ENCODE data around the gene TMEM132C.

The TMEM132C gene

DNA sequence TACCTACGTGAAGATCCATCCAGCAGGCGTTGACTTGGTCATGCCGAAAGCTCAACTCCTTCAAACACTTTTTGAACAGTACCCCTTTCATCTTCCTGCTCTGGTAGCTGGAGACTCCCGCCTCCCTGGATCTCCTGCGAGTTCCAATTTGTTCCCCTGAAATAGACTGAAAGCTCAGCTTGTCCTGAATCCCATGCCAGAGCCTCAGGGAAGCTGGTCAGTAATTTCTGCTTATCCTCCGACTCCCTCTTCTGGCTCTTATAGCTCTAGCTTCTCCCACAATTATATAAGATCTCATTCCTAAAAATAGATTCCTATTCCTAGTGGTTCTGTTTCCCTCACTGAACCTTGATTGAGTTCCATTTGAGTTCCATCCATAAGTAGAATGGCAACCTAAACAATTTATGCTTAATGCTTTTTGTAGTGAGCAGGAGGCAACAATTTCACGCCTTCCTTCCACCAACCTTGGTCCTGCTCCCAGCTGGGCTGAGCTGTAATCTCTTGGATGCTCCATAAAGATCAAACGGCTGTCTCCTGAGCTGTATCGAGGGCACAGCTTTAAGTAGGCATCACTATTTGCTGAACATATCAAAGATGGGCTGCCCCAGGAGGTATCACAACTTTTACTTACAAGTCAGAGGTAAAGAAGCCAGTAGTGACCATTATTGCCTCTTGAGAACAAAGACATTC is 8.0 kb upstream of the TMEM132C start:
- no peak for DNase-seq (ENCODE audit: insufficient read length, low spot score)
- no peak for FAIRE-seq
- no peak for TF ChIP-seq POLR2A (IDR thresholded peaks at IDR 0.05; ENCODE audit: low read depth, low read length)

DNA sequence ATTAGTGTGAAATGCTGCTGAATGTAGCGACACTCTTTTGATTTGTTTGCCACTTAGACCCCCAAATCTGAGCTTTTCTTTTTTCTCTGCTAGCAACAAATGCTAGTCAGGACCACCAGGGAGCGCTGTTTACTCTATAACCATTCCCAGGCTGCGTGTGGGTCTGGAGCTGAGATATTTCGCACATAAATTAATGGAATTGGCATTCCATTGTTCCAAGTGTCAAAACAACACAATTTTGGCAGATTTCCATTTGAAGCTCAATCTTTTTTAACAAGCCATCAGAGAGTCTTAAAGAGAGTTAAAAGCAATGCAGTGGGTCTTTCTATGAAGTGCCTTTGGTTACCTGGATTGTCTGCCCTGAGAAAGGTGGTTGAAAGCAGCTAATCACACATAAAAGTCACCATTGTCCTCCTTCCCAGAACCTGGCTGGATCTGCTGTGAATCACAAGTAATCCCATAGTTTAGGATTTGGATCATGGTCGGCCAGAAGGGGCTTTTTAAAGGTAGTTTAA is 7.4 kb upstream of the TMEM132C start:
- DNase-seq (ENCODE audit: insufficient read length, low spot score) (no peak), FAIRE-seq (no peak)
- TF ChIP-seq POLR2A (IDR thresholded peaks at IDR 0.05; ENCODE audit: low read depth, low read length) = no peak
- no peak for TF ChIP-seq TAF1 (IDR thresholded peaks at IDR 0.05; ENCODE audit: low read depth, low read length)
- no peak for TF ChIP-seq POLR2AphosphoS5 (IDR thresholded peaks at IDR 0.05; ENCODE audit: low read depth, low read length)
- no peak for TF ChIP-seq PAX5 (IDR thresholded peaks at IDR 0.05; ENCODE audit: insufficient read depth, low read length, severe bottlenecking)
- no peak for TF ChIP-seq POU2F2 (IDR thresholded peaks at IDR 0.05; ENCODE audit: low read depth, low read length)
- TF ChIP-seq SPI1 (IDR thresholded peaks at IDR 0.05; ENCODE audit: low read depth, low read length) = no peak

DNA sequence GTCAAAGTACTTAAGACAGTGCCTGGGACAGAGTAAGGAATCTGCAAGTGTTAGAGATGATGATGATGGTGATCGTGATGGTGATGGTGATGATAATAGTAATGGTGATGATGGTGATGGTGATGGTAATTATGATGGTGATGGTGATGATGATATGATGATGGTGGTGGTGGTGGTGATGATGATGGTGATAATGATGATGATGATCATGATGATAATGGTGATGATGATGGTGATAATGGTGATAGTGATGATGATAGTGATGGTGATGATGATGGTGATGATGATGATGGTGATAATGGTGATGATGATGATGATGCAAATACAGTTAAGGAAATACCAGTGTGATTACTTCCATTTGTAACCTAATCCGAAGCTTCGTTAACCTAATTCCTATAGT is 5.2 kb upstream of the TMEM132C start:
- TF ChIP-seq TAF1 (IDR thresholded peaks at IDR 0.05; ENCODE audit: low read depth, low read length) (no peak), PAX5 (IDR thresholded peaks at IDR 0.05; ENCODE audit: insufficient read depth, low read length, severe bottlenecking) (no peak), SPI1 (IDR thresholded peaks at IDR 0.05; ENCODE audit: low read depth, low read length) (no peak), POLR2AphosphoS5 (IDR thresholded peaks at IDR 0.05; ENCODE audit: low read depth, low read length) (no peak), POLR2A (IDR thresholded peaks at IDR 0.05; ENCODE audit: low read depth, low read length) (no peak), POU2F2 (IDR thresholded peaks at IDR 0.05; ENCODE audit: low read depth, low read length) (no peak)
- no peak for FAIRE-seq
- DNase-seq (ENCODE audit: insufficient read length, low spot score) = no peak

DNA sequence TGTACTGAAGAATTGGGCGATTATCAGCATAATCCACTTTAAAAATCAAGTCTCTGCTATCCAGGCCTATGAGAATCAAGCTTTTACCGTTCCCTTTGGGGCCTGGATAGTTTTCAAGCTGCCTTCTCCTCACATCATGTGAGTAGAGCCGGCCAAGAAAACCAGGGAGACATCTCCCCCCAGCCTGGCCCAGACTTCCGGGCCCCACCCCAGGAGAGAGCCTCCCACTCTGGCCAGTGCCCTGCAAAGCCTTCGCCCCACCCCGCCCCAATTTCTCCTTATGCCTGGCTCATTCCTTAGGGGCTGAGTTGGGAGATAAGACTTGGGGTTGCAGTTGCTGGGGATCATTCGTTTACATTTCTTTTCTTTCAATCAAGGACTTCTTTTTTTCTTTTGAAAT is 1.4 kb upstream of the TMEM132C start:
- no peak for FAIRE-seq
- TF ChIP-seq POLR2A (IDR thresholded peaks at IDR 0.05; ENCODE audit: low read depth, low read length) (no peak), TAF1 (IDR thresholded peaks at IDR 0.05; ENCODE audit: low read depth, low read length) (no peak), POLR2AphosphoS5 (IDR thresholded peaks at IDR 0.05; ENCODE audit: low read depth, low read length) (no peak), POU2F2 (IDR thresholded peaks at IDR 0.05; ENCODE audit: low read depth, low read length) (no peak), SPI1 (IDR thresholded peaks at IDR 0.05; ENCODE audit: low read depth, low read length) (no peak), PAX5 (IDR thresholded peaks at IDR 0.05; ENCODE audit: insufficient read depth, low read length, severe bottlenecking) (no peak)
- no peak for DNase-seq (ENCODE audit: insufficient read length, low spot score)

DNA sequence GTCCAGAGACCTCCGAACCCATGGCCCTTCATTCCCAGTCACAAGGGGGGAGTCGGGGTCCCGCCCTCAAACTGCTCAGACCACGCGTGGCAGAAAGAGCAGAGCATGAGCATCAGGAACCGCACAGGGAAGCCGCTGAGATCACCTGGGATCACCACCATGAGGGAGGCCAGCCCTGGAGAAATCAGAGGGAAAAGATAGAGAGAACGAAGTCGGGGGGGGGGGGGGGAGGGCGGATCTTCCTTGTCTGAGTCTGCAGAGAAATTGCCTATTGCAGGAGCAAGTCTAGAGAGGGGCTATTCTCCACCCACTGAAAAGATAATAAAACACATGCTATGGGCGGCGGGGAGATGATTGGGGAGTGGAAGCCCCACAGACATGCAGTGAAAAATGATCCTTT is 884 bp upstream of the TMEM132C start:
- no peak for TF ChIP-seq POLR2A (IDR thresholded peaks at IDR 0.05; ENCODE audit: low read depth, low read length)
- no peak for TF ChIP-seq SPI1 (IDR thresholded peaks at IDR 0.05; ENCODE audit: low read depth, low read length)
- no peak for TF ChIP-seq PAX5 (IDR thresholded peaks at IDR 0.05; ENCODE audit: insufficient read depth, low read length, severe bottlenecking)
- no peak for TF ChIP-seq POU2F2 (IDR thresholded peaks at IDR 0.05; ENCODE audit: low read depth, low read length)
- TF ChIP-seq TAF1 (IDR thresholded peaks at IDR 0.05; ENCODE audit: low read depth, low read length) = no peak
- TF ChIP-seq POLR2AphosphoS5 (IDR thresholded peaks at IDR 0.05; ENCODE audit: low read depth, low read length) = no peak
- no peak for DNase-seq (ENCODE audit: insufficient read length, low spot score)
- no peak for FAIRE-seq

DNA sequence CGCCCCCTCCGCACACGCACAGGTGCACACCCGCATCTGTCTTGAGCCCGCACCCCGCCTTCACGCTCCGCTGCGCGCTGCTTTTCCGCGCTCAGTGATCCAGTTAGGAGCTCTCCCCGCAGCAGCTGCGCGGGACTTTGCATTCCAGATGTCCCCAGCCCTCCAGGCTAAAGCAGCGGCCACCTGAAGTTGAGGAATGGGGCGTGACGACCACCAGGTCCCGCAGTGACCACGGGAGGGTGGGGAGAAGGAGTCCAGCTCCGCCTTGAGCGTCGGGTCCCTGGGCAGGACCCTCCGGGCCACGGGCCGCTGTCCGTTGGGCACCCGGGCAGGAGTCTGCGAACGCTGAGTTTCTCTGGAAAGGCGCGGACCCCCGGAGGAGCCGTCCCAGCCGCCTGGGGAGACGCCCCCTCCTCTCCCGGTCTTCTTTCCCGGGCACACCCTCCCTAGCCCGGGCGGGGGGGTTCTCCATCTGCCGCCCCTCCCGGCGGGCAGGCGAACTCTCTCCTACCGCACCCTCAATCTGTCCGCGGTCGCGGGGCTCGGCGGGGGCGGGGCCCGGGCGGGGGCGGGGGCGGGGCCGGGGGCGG is 334 bp upstream of the TMEM132C start:
- DNase-seq (ENCODE audit: insufficient read length, low spot score) = no peak
- TF ChIP-seq POLR2AphosphoS5 (IDR thresholded peaks at IDR 0.05; ENCODE audit: low read depth, low read length) (no peak), PAX5 (IDR thresholded peaks at IDR 0.05; ENCODE audit: insufficient read depth, low read length, severe bottlenecking) (no peak), TAF1 (IDR thresholded peaks at IDR 0.05; ENCODE audit: low read depth, low read length) (no peak), SPI1 (IDR thresholded peaks at IDR 0.05; ENCODE audit: low read depth, low read length) (no peak), POU2F2 (IDR thresholded peaks at IDR 0.05; ENCODE audit: low read depth, low read length) (no peak), POLR2A (IDR thresholded peaks at IDR 0.05; ENCODE audit: low read depth, low read length) (no peak)
- no peak for FAIRE-seq

DNA sequence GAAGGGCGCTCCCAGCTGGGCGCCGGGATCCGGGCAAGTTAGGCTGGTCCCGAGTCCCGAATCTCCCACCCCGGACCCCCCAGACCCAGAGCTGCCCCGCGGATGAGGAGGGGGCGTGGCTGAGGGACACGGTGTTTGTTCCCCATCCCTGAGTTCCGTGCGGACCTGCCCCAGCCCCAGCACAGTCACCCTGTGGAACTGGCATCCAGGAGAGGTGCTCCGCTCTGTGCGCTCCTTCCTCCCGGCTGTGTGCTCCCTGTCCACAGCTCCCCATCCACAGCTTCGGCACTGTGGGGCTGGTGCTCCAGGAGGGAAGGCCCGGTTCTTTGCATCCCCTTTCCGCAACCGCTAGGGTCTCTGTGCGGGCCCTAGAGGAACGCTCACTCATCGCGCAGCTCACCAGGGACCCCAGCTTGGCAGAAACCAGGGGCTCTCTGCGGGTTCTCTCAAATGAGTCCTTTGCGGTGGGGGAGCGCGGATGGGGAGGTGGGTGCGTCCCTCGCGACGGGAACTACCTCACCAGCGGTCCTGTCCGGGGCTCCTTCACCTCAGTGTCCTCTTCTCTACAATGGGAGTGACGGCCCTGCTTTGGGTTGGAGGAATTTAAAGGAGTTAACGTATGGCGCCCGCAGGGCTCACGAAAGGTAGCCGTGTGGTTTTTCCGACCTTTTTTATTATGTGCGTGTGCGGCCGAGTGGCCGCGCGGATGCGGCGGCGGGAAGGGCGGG is 845 bp downstream of the TMEM132C start:
- FAIRE-seq (no peak), DNase-seq (ENCODE audit: insufficient read length, low spot score) (no peak)
- no peak for TF ChIP-seq TAF1 (IDR thresholded peaks at IDR 0.05; ENCODE audit: low read depth, low read length)
- no peak for TF ChIP-seq POLR2A (IDR thresholded peaks at IDR 0.05; ENCODE audit: low read depth, low read length)
- no peak for TF ChIP-seq POLR2AphosphoS5 (IDR thresholded peaks at IDR 0.05; ENCODE audit: low read depth, low read length)
- no peak for TF ChIP-seq PAX5 (IDR thresholded peaks at IDR 0.05; ENCODE audit: insufficient read depth, low read length, severe bottlenecking)
- TF ChIP-seq SPI1 (IDR thresholded peaks at IDR 0.05; ENCODE audit: low read depth, low read length) = no peak
- TF ChIP-seq POU2F2 (IDR thresholded peaks at IDR 0.05; ENCODE audit: low read depth, low read length) = no peak

DNA sequence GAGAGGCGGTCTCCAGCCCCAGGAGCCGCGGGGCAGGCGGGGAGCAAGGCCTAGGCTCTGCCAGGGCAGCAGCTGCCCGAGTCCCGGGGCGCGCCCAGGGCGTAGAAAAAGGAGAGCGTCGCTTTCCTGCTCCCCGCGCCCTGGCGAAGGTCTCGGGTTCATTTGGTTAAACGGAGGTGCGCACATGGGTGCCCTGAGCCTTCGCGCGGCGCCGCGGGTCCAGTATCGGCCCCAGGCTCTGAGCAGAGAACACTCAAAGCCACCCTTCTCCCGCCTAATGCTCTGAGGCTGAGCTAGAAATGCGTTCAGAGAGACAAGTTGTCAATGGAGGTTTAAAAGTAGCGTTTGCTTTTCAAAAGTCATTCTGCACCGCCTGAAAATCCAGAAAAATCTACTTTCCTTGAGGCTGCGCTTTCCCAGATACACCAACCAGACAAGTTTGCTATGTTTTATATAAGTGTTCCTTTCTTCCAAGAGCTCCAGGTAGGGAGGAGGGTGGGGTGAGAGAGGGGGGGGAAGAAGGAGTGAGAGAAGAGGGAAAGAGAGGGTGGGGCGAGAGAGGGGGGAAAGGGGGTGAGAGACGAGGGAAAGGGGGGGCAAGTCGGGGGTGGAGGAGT is 1.5 kb downstream of the TMEM132C start:
- no peak for DNase-seq (ENCODE audit: insufficient read length, low spot score)
- no peak for TF ChIP-seq PAX5 (IDR thresholded peaks at IDR 0.05; ENCODE audit: insufficient read depth, low read length, severe bottlenecking)
- TF ChIP-seq POLR2A (IDR thresholded peaks at IDR 0.05; ENCODE audit: low read depth, low read length) = no peak
- no peak for FAIRE-seq

DNA sequence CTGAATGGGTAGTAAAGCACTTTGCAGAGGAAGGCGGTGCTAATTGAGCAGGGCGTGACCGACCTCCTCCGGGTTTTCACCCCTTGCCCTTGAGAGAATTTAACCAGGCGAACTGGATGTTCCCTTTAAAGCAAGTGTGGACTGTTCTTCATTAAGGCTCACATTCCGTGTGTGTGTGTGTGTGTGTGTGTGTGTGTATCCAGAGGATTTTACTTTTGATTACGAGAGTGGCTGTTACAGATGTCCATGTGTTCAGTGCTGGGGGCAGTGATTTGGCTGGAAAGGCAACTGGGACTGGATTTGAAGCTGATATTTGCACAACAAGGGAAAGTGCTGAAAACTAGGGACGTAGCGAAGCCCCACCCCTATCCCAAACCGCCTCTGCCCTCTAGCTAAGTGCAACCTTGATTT is 2.2 kb downstream of the TMEM132C start:
- DNase-seq (ENCODE audit: insufficient read length, low spot score) (no peak), FAIRE-seq (no peak)
- no peak for TF ChIP-seq TAF1 (IDR thresholded peaks at IDR 0.05; ENCODE audit: low read depth, low read length)
- no peak for TF ChIP-seq POLR2A (IDR thresholded peaks at IDR 0.05; ENCODE audit: low read depth, low read length)
- no peak for TF ChIP-seq POLR2AphosphoS5 (IDR thresholded peaks at IDR 0.05; ENCODE audit: low read depth, low read length)
- TF ChIP-seq POU2F2 (IDR thresholded peaks at IDR 0.05; ENCODE audit: low read depth, low read length) = no peak
- TF ChIP-seq PAX5 (IDR thresholded peaks at IDR 0.05; ENCODE audit: insufficient read depth, low read length, severe bottlenecking) = no peak
- no peak for TF ChIP-seq SPI1 (IDR thresholded peaks at IDR 0.05; ENCODE audit: low read depth, low read length)
